ENCODE measurements around the gene RSAD2. TPM values are rescaled to one million over a fixed set of nuclear protein-coding genes. Genes with fewer than 3 reads are reported as not detected.
A peak's percentile ranks its signal among the peaks of the same experiment; 100 is the strongest.

The RSAD2 gene
- total RNA-seq, 1 donor from 2014 or later: 9.5 TPM

DNA sequence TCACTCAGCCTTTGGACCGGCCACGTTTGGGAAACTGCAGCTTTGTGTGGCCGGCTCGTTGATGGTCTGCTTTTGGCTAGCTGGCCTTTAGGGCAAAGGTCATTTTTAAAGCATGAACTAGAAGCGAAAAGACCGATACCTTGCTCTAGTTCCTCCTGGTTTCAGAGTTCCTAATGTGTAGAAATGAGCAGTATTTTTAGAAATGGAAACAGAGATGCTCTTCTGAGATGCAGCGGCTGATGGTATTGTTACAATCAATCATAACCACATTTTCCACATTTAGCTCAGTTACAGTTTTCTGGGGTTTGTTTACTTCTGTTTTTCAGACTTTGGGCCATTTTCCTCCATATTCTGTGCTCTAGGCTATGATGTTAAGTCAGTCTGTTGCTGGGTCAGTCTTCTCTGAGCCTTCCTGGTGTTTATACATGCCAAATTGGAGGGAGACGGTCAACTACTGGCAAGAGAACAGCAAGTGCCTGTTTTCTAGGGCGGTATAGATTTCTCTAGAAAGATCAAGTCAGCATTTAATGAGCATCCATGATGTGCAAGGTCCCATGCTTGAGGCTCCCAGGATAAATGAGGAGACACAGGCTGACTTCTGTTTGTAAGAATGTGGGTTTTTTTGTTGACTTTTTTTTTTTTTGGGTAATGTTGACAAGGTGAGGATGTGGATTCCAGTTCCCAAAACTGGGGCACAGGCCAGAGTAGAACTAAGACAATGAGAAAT lies 67.7 kb downstream of the RSAD2 start:
- H4K20me1 ChIP-seq (ENCODE audit: insufficient read depth, low read length): peaks cover 27% of the 10 kb centered on the region
- H3K9me3 ChIP-seq (ENCODE audit: insufficient read depth, low read depth, low read length): no peaks in the 10 kb centered on the region
- no peak overlapping the region for H3K4me3 ChIP-seq (ENCODE audit: insufficient read depth, low read depth, low read length)
- H3K27ac Mint-ChIP-seq (ENCODE audit: unreplicated experiment): peak overlapping the region; percentile 50
- H3K79me2 ChIP-seq (ENCODE audit: insufficient read depth, low read length): no peaks in the 10 kb centered on the region
- peaks cover 4% of the 10 kb centered on the region for H3K4me1 Mint-ChIP-seq (ENCODE audit: low read depth, unreplicated experiment)
- no peak overlapping the region for H3K4me2 ChIP-seq (ENCODE audit: low read length)
- H3K4me1 ChIP-seq (ENCODE audit: insufficient read depth, low read length): peaks cover 7% of the 10 kb centered on the region
- no peaks in the 10 kb centered on the region for H3K27me3 Mint-ChIP-seq (ENCODE audit: low read depth, unreplicated experiment)
- H3K36me3 Mint-ChIP-seq (ENCODE audit: low read depth, unreplicated experiment): peaks cover 14% of the 10 kb centered on the region
- TF ChIP-seq EZH2 (IDR thresholded peaks at IDR 0.05; ENCODE audit: insufficient read depth, low read length): no peak
- TF ChIP-seq, protein P1, sequence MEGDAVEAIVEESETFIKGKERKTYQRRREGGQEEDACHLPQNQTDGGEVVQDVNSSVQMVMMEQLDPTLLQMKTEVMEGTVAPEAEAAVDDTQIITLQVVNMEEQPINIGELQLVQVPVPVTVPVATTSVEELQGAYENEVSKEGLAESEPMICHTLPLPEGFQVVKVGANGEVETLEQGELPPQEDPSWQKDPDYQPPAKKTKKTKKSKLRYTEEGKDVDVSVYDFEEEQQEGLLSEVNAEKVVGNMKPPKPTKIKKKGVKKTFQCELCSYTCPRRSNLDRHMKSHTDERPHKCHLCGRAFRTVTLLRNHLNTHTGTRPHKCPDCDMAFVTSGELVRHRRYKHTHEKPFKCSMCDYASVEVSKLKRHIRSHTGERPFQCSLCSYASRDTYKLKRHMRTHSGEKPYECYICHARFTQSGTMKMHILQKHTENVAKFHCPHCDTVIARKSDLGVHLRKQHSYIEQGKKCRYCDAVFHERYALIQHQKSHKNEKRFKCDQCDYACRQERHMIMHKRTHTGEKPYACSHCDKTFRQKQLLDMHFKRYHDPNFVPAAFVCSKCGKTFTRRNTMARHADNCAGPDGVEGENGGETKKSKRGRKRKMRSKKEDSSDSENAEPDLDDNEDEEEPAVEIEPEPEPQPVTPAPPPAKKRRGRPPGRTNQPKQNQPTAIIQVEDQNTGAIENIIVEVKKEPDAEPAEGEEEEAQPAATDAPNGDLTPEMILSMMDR (IDR thresholded peaks at IDR 0.05; ENCODE audit: insufficient read depth, low read depth, low read length): no peak
- H3K4me3 Mint-ChIP-seq (ENCODE audit: unreplicated experiment): no peak overlapping the region
- H3K9me3 Mint-ChIP-seq (ENCODE audit: unreplicated experiment): no peaks in the 10 kb centered on the region
- no peak overlapping the region for H2AFZ ChIP-seq (ENCODE audit: low read depth, low read length)
- no peak overlapping the region for H3K9ac ChIP-seq (ENCODE audit: low read length)
- peaks cover 33% of the 10 kb centered on the region for H3K27me3 ChIP-seq (ENCODE audit: insufficient read depth, low read length)
- FAIRE-seq (no peak), DNase-seq (ENCODE audit: low read depth) (no peak)
- H3K27ac ChIP-seq (ENCODE audit: low read depth, low read length): no peak overlapping the region
- H3K36me3 ChIP-seq (ENCODE audit: insufficient read depth, low read length): no peaks in the 10 kb centered on the region

- TF ChIP-seq, protein P1 (IDR thresholded peaks at IDR 0.05; ENCODE audit: insufficient read depth, low read depth, low read length): no peak
- TF ChIP-seq EZH2 (IDR thresholded peaks at IDR 0.05; ENCODE audit: insufficient read depth, low read length): no peak
- Histone ChIP-seq H4K20me1 (ENCODE audit: insufficient read depth, low read length) (peaks cover 27% of the 10 kb centered on the region), H3K4me1 (ENCODE audit: insufficient read depth, low read length) (peaks cover 7% of the 10 kb centered on the region), H3K4me3 (ENCODE audit: insufficient read depth, low read depth, low read length) (no peak overlapping the region), H2AFZ (ENCODE audit: low read depth, low read length) (no peak overlapping the region), H3K36me3 (ENCODE audit: insufficient read depth, low read length) (no peaks in the 10 kb centered on the region), H3K27me3 (ENCODE audit: insufficient read depth, low read length) (peaks cover 33% of the 10 kb centered on the region), H3K4me2 (ENCODE audit: low read length) (no peak overlapping the region), H3K9ac (ENCODE audit: low read length) (no peak overlapping the region), H3K9me3 (ENCODE audit: insufficient read depth, low read depth, low read length) (no peaks in the 10 kb centered on the region), H3K27ac (ENCODE audit: low read depth, low read length) (no peak overlapping the region), H3K79me2 (ENCODE audit: insufficient read depth, low read length) (no peaks in the 10 kb centered on the region)
- Mint-ChIP-seq H3K27ac (ENCODE audit: unreplicated experiment) (peak overlapping the region; percentile 50), H3K36me3 (ENCODE audit: low read depth, unreplicated experiment) (peaks cover 14% of the 10 kb centered on the region), H3K4me3 (ENCODE audit: unreplicated experiment) (no peak overlapping the region), H3K9me3 (ENCODE audit: unreplicated experiment) (no peaks in the 10 kb centered on the region), H3K27me3 (ENCODE audit: low read depth, unreplicated experiment) (no peaks in the 10 kb centered on the region), H3K4me1 (ENCODE audit: low read depth, unreplicated experiment) (peaks cover 4% of the 10 kb centered on the region)
- FAIRE-seq: no peak
- DNase-seq (ENCODE audit: low read depth): no peak
These were observed 68.2 kb downstream of the RSAD2 start for GRCh38 chr2:6945821-6946220.

DNA sequence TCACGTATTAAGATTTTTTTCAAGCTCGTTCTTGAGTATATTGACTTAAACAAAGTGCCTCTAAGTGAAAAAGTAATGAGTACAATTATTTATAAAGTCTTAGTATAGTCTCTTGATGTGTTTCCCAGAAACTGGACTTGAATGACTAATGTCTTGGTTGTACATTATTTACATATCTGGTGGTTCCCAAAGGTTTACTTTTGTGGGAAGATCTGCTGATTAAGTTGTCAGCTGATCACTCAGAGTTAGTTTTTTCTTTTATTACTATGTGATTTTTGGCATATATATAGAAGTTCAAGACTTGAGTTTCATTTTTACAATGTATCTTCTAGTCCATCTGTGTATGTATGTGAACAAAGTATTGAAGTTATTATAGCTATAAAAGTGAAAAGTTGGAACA lies 69.1 kb downstream of the RSAD2 start:
- Histone ChIP-seq H3K9ac (ENCODE audit: low read length) (no peak overlapping the region), H3K79me2 (ENCODE audit: insufficient read depth, low read length) (no peaks in the 10 kb centered on the region), H3K27me3 (ENCODE audit: insufficient read depth, low read length) (peaks cover 33% of the 10 kb centered on the region), H4K20me1 (ENCODE audit: insufficient read depth, low read length) (peaks cover 21% of the 10 kb centered on the region), H3K4me2 (ENCODE audit: low read length) (no peak overlapping the region), H3K36me3 (ENCODE audit: insufficient read depth, low read length) (no peaks in the 10 kb centered on the region), H3K4me1 (ENCODE audit: insufficient read depth, low read length) (peaks cover 7% of the 10 kb centered on the region), H2AFZ (ENCODE audit: low read depth, low read length) (no peak overlapping the region), H3K4me3 (ENCODE audit: insufficient read depth, low read depth, low read length) (no peak overlapping the region), H3K27ac (ENCODE audit: low read depth, low read length) (no peak overlapping the region), H3K9me3 (ENCODE audit: insufficient read depth, low read depth, low read length) (no peaks in the 10 kb centered on the region)
- H3K4me1 Mint-ChIP-seq (ENCODE audit: low read depth, unreplicated experiment): peaks cover 4% of the 10 kb centered on the region
- H3K9me3 Mint-ChIP-seq (ENCODE audit: unreplicated experiment): no peaks in the 10 kb centered on the region
- DNase-seq (ENCODE audit: low read depth) (peak; percentile 93), FAIRE-seq (no peak)
- H3K27me3 Mint-ChIP-seq (ENCODE audit: low read depth, unreplicated experiment): no peaks in the 10 kb centered on the region
- no peak overlapping the region for H3K4me3 Mint-ChIP-seq (ENCODE audit: unreplicated experiment)
- H3K36me3 Mint-ChIP-seq (ENCODE audit: low read depth, unreplicated experiment): peaks cover 13% of the 10 kb centered on the region
- TF ChIP-seq, protein P1 (IDR thresholded peaks at IDR 0.05; ENCODE audit: insufficient read depth, low read depth, low read length): no peak
- no peak for TF ChIP-seq EZH2 (IDR thresholded peaks at IDR 0.05; ENCODE audit: insufficient read depth, low read length)
- peak overlapping the region; percentile 16 for H3K27ac Mint-ChIP-seq (ENCODE audit: unreplicated experiment)

Data from astrocyte (in vitro differentiated cells and primary cell).